ENCODE measurements around the gene WDFY3. TPM values are rescaled to one million over a fixed set of nuclear protein-coding genes. Genes with fewer than 3 reads are reported as not detected.
A peak's percentile ranks its signal among the peaks of the same experiment; 100 is the strongest.

The WDFY3 gene
- total and polyA plus RNA-seq, 4 donors = 7.5 to 229 (median 75.8) TPM

DNA sequence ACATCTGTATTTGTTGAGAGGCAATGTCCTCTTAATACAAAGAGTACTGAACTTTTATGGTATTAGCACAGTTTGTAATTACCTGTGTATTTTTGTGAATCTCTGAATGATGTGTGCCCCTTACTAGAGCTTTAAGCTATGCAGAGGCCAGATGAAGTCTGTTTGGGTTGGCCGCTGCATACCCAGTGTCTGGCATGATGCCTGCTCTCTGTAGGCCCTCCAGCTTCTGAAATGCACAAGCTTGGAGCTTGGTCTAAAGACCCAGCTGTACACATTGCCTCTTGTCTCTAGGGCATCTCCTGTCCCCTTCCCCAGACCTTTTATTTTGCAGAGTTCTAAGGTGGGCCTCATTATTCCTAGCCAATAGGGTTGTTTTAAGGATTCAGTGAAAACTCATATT lies 315.0 kb downstream of the WDFY3 start:
- ATAC-seq (ENCODE audit: insufficient read depth, low FRiP score) (no peak), DNase-seq (peak in 1 of 3 donors; percentile 27)
- H3K4me1 ChIP-seq (ENCODE audit: control insufficient read depth in 5 of 5, insufficient read depth in 5 of 5, low read length in 5 of 5) = peaks cover 0 to 12% (median 4%) of the 10 kb centered on the region in 5 donors
- no peak for TF ChIP-seq CTCF (IDR thresholded peaks at IDR 0.05; ENCODE audit: control extremely low read depth, extremely low read depth)
- no peak overlapping the region for H3K27ac ChIP-seq (ENCODE audit: low read depth in 1 of 2, low read length in 1 of 2)
- H3K4me3 ChIP-seq = no peak overlapping the region
- H3K9ac ChIP-seq (ENCODE audit: insufficient read depth in 1 of 2, low read length in 2 of 2) = no peak overlapping the region
- H3K9me3 ChIP-seq (ENCODE audit: control insufficient read depth in 4 of 4, insufficient read depth in 3 of 4, low read length in 3 of 4) = no peaks in the 10 kb centered on the region
- 83 to 96% methylated on average over 1 of the region's 1 CpG for WGBS, 2 donors
- H3K36me3 ChIP-seq (ENCODE audit: control insufficient read depth in 4 of 4, insufficient read depth in 4 of 4, low read length in 4 of 4) = peaks cover 0 to 2% (median 0%) of the 10 kb centered on the region in 4 donors
- H3K27me3 ChIP-seq (ENCODE audit: control insufficient read depth in 3 of 3, insufficient read depth in 3 of 3, low read length in 2 of 3) = no peaks in the 10 kb centered on the region

DNA sequence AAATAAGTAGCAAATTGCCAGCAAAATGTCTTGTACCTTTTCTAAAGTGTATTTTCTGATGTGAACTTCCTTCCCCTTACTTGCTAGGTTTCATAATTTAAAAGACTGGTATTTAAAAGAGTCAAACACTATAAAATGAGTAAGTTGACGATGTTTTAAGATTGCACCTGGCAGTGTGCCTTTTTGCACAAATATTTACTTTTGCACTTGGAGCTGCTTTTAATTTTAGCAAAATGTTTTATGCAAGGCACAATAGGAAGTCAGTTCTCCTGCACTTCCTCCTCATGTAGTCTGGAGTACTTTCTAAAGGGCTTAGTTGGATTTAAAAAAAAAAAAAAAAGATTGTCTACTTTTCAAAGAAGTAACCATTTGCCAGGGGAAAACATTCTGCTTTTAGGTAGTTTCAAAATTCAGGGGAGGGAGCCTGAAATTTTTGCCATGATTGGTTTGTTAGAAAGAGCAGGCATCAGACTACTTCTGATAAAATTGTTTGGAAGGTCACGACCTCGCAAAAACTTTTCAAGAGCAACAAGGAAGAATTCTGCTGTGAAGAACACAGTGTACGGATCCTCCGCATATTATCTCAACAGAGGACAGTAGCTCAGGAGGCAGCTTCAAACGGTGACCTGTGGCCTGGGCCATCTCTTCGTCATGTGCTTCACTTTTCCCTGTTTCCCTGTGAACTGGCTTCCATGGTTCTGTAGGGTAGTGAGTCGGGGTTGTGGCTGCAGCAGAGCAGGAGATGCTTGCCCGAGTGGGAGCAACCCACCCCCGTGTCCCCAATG lies 317.4 kb downstream of the WDFY3 start:
- Histone ChIP-seq H3K36me3 (ENCODE audit: control insufficient read depth in 4 of 4, insufficient read depth in 4 of 4, low read length in 4 of 4) (peaks cover 0 to 2% (median under 1%) of the 10 kb centered on the region in 4 donors), H3K4me1 (ENCODE audit: control insufficient read depth in 5 of 5, insufficient read depth in 5 of 5, low read length in 5 of 5) (peaks cover 0 to 12% (median 4%) of the 10 kb centered on the region in 5 donors), H3K4me3 (no peak overlapping the region), H3K27ac (ENCODE audit: low read depth in 1 of 2, low read length in 1 of 2) (peak overlapping the region in 1 of 2 donors; percentile 88), H3K9ac (ENCODE audit: insufficient read depth in 1 of 2, low read length in 2 of 2) (no peak overlapping the region), H3K9me3 (ENCODE audit: control insufficient read depth in 4 of 4, insufficient read depth in 3 of 4, low read length in 3 of 4) (no peaks in the 10 kb centered on the region), H3K27me3 (ENCODE audit: control insufficient read depth in 3 of 3, insufficient read depth in 3 of 3, low read length in 2 of 3) (no peaks in the 10 kb centered on the region)
- peak; percentile 50 for ATAC-seq (ENCODE audit: insufficient read depth, low FRiP score)
- WGBS, 2 donors = 57 to 81% methylated on average over 10 of the region's 10 CpGs
- DNase-seq = peak; percentile 25 to 83 (median 55)
- no peak for TF ChIP-seq CTCF (IDR thresholded peaks at IDR 0.05; ENCODE audit: control extremely low read depth, extremely low read depth)

DNA sequence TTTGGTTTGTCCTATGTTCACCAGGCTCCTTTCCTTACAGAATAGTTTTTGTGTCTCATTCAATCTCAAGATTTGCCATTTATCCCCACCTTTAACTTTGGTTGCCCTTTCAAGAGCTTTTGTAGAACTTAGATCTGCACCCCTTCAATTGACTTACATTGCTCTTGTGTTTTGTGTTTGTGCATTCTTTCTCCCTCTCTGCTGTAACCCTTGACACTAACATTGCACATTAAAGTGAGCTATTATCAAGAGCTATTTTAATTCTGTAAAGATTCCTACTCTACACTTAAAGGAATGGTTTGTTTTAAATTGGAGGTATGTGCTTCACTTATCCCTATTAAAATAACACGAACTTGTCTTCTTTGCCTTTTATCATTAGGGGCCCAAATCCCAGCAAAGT lies 318.3 kb downstream of the WDFY3 start:
- no peak overlapping the region for H3K9ac ChIP-seq (ENCODE audit: insufficient read depth in 1 of 2, low read length in 2 of 2)
- no peak overlapping the region for H3K4me3 ChIP-seq
- H3K27me3 ChIP-seq (ENCODE audit: control insufficient read depth in 3 of 3, insufficient read depth in 3 of 3, low read length in 2 of 3) = no peaks in the 10 kb centered on the region
- peak in 1 of 3 donors; percentile 22 for DNase-seq
- 63 to 78% methylated on average over 1 of the region's 1 CpG for WGBS, 2 donors
- peaks cover 0 to 2% (median under 1%) of the 10 kb centered on the region in 4 donors for H3K36me3 ChIP-seq (ENCODE audit: control insufficient read depth in 4 of 4, insufficient read depth in 4 of 4, low read length in 4 of 4)
- no peak for ATAC-seq (ENCODE audit: insufficient read depth, low FRiP score)
- no peak for TF ChIP-seq CTCF (IDR thresholded peaks at IDR 0.05; ENCODE audit: control extremely low read depth, extremely low read depth)
- H3K9me3 ChIP-seq (ENCODE audit: control insufficient read depth in 4 of 4, insufficient read depth in 3 of 4, low read length in 3 of 4) = no peaks in the 10 kb centered on the region
- no peak overlapping the region for H3K27ac ChIP-seq (ENCODE audit: low read depth in 1 of 2, low read length in 1 of 2)
- H3K4me1 ChIP-seq (ENCODE audit: control insufficient read depth in 5 of 5, insufficient read depth in 5 of 5, low read length in 5 of 5) = peaks cover 0 to 12% (median 4%) of the 10 kb centered on the region in 5 donors
